ENCODE measurements around the gene STK38.

- no peak for TF ChIP-seq POLR2AphosphoS5 (IDR thresholded peaks at IDR 0.05; ENCODE audit: low read depth, low read length)
- no peak for TF ChIP-seq REST (IDR thresholded peaks at IDR 0.05; ENCODE audit: insufficient read depth in 1 of 2, low read depth in 2 of 2, low read length in 2 of 2)
- no peak for TF ChIP-seq TAF1 (IDR thresholded peaks at IDR 0.05; ENCODE audit: borderline replicate concordance, insufficient read depth, low read length)
- TF ChIP-seq SIN3A (IDR thresholded peaks at IDR 0.05; ENCODE audit: borderline replicate concordance, insufficient read depth, low read length) = no peak
Measured at GRCh38 chr6:36550473-36551000, 3.3 kb upstream of the STK38 start.
